Measurements from ENCODE around the gene RAB34.

DNA sequence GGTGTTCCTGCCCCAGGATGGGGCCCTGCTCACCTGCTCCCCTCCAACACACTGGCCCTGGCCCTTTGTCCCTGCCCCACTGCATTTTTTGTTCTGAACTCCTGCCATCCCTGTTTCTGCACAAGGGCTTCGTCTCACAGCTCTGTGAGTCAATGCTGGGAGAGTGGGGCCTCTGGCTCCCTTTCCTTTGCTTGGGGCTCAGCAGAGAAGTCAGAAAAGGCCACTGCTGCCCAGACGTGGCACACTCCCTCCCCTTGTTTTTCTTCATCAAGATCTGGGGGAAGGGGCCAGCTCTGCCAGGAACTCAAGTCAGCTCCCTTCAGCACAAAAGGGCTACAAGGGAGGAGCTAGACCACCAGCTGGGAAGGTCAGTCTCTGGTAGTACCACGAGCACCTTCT lies 14.9 kb downstream of the RAB34 start:
- no peak for TF ChIP-seq CTCF (IDR thresholded peaks at IDR 0.05; ENCODE audit: insufficient read depth, low read depth, low read length)
- no peak for TF ChIP-seq EZH2 (IDR thresholded peaks at IDR 0.05; ENCODE audit: insufficient read depth, low read length)
